GM23338 (cell line): ENCODE data around the gene PGLYRP4.

ENCODE experiments used
- CTCF ChIP-seq, 2 experiments: fragments of 200-600 bp in 1 of 2; sonication (generic) in 1 of 2; conservative IDR thresholded peaks; 2 replicates each; pipeline versions ENCODE4 v1.5.1 to v1.6.1; 2016 to 2017; ENCODE audit warnings: antibody characterized with exemption in 2 of 2, low read depth in 2 of 2, mild to moderate bottlenecking in 2 of 2, moderate library complexity in 1 of 2
- EZH2 ChIP-seq: fragments of 200-600 bp; sonication (generic); IDR thresholded peaks from one replicate; pipeline ENCODE4 v1.8.0; 2017; ENCODE audit warnings: antibody characterized with exemption, mild to moderate bottlenecking, low read depth; ENCODE audit not compliant: unreplicated experiment
- POLR2AphosphoS5 ChIP-seq: IDR thresholded peaks from 2 replicates; pipeline ENCODE4 v1.6.1; 2016; ENCODE audit warnings: antibody characterized with exemption, low read depth

- no peak for TF ChIP-seq CTCF (conservative IDR thresholded peaks at IDR 0.05; ENCODE audit: low read depth in 2 of 2)
- no peak for TF ChIP-seq POLR2AphosphoS5
- TF ChIP-seq EZH2: no peak
These were observed 4.6 kb downstream of the PGLYRP4 start for GRCh38 chr1:153343811-153344717.
